NCI-H2171 (cell line): ENCODE results near the gene APRT.

Source experiments
- DNase-seq: peaks from one replicate; lab custom pipeline; 2025; lab: John Stamatoyannopoulos, UW

Gene APRT

DNA sequence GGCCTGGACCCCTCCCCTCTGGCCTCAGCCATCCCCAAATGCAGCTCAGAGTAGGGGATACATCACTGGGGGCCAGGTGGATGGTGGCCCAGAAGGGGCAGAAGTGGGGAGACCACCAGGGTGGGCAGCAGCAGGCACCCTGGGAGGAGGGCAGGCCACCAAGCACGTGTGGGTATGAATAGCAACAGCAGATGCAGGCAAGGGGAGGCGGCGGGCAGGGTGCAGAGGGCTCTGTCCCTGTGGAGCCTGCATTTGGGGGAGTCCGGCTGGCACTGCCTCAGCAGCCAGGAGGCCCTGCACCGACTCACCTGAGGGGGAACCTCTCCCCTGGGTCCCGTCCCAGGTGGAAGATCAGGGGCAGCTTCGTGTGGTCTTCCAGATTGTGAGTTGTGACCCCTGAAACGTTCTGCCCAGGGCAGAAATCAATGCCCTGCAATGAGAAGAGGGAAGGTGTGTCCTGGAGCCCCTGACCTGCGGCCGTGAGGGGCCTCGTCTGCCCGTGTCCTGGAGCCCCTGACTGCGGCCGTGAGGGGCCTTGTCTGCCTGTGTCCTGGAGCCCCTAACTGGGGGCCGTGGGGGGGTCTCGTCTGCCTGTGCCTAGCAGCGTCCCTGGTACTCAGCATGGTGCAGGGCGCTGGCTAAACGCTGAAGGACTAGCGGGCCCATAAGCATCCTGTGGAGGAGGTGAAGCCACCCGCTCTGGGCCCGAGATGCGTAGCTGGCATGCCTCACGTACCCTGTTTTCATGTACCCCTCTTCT is 10.7 kb upstream of the APRT start:
- no peak for DNase-seq

DNA sequence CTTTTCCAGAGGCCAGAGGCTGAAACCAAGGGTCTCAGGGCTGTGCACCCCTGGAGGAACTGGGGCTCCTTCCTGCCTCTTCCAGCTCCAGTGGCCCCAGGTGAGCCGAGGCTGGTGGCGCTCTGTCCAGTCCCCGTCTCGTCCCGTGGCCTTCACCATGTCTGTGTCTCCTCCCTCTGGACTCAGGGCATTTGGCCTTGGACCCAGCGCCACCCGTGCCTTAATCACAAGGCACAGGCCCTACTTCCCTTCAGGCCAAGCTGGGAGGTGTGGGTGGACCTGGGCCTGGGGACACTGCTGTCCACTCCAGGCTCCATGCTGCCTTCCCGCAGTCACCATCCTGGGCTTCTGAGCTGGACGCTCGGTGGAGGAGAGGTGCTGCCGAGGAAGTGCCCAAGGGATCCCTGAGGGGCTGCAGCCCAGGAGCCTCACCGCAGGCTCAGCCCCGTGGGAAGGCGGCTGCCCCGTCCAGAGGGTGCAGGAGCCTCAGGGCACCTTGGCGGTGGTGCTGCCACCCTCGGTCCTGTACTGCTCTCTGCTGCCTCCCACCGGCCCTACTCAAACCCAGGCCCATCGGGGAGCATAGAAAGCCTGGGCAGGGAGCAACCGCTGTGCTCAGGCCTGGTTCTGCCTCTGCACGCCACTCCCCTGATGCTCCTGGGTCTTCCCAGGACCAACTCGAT is 9.6 kb upstream of the APRT start:
- DNase-seq: no peak

DNA sequence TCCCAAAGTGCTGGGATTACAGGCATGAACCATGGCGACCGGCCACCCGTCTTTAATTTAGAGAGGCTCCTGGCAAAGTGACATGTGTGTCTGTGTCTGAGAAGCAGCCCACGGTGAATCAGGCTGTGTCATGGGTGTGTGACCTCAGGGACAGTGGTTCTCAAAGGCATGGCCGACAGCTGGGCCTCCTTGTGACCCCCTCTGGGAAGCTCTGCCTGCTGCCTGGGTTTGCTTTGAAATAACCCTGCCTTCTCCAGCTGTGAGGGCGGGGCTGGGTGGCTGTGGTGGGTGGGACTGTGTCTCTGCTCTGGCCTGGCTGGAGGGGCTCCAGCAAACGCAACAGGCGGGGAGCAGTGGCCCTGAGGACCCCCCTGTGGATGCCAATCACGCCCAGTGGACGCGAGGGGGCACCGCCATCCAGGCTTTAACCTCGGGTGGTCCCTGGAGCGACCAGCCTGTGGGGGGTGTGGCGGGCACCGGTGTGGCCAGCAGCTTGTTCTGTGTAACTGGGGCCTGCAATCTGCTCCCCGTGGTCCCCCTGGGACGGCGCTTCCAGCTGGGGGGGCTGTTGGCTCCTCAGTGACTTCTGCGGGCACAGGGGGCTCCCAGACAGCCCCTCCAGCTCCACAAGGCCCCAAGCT is 8.8 kb upstream of the APRT start:
- no peak for DNase-seq

DNA sequence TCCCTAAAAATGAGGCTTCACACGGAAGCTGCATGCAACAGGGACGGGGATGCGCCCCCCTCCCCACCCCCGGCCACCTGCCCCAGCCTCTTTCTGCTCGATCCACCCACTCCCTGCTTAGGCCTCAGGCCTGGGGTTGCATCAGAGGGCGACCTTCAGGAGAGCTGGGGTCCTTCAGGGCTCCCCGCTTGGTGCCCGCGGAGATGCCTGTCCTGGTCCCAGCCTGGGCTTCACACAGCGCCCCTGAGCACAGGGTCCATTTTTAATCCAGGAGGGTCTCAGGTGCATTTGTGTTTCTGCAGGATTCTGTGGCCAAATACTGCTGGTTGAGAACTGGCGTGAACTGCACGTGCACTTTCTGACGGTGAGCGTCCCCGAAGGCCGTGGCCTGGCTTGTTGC is 7.4 kb upstream of the APRT start:
- no peak for DNase-seq

DNA sequence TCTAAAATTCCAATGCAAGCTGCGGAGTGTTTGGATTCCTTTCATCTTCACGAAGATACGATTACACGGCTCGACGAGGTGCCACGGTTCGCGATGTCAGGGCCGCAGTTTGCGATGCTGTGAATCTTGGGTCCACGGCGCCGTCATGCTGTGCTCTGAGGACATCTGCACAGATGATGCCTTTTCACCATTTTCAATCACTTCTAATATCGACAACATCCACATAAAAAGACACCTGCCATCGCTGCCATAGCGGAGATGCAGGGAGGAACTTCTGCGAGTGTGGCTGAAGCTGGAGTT is 6.8 kb upstream of the APRT start:
- no peak for DNase-seq

DNA sequence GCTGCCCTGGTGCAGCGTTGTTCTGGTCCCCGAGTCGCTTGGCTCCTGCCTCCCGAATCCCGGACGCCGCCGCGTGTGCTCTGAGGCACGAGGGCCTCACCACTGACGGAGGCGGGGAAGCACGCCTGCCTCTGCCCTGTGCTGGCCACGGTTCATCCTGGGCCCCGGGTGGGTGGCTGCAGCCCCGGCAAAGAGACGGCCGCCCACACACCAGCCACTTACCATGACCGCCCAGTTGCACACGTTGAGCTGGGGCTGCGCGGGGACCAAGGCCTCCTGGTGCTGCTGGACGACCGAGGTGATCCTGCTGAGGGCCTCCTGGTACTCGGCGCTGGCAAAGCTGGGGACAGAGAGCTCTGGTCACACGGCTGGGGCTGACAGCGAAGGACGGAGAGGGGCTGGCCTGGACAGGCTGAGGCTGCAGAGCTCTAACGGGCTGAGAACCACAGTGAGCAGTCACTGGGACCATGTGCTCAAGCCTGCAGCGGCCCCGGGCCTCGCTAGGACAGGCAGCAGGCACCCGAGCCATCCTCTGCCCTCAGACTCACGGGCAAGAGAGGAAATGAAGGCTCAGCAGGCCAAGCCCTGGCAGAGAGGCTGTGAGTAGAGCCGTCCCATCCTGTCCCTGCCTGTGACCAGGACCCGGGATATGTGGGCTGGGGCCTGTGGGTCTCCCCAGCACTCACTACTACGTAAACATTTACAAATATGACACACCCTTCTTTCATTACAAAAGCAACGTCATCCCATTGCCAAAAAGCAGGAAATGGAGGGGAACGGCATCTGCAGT is 6.3 kb upstream of the APRT start:
- DNase-seq: no peak

DNA sequence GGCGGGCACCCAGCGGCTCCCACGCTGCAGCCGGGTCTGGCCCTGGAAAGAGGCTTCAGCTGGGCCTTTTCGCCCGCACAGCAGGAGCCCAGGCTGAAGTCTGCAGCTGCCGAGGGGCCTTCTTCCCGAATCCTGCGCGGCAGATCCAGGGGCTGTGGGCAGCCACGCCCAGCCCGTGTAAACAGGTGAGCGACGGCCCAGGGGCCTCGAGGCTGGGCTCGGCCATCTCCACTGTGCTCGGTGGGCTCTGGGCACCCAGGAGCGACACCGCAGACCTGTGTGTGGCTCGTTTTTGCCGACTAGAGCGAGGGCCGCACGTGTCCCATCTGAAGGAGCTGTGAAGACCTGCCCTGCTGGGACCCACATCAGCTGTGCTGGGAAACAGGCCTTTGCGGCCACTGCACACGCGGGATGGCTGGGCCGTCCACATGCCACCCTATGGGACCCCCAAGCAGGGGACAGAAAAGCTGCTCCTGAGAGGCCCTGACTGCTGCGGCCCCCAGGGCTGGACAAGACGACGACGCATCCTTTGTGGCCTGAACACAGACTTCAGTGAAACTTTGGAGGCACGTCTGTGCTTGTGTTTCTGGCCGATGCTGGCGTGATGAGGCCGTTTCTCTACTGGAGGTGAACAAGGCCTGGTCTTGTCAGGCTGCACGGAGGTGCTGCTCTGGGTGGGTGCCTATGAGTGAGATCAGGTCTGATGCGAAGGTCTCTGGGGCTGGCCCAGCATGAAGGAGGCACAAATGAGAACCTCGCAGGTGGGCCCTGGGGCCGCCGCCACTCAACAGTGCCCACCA is 5.2 kb upstream of the APRT start:
- DNase-seq: no peak

DNA sequence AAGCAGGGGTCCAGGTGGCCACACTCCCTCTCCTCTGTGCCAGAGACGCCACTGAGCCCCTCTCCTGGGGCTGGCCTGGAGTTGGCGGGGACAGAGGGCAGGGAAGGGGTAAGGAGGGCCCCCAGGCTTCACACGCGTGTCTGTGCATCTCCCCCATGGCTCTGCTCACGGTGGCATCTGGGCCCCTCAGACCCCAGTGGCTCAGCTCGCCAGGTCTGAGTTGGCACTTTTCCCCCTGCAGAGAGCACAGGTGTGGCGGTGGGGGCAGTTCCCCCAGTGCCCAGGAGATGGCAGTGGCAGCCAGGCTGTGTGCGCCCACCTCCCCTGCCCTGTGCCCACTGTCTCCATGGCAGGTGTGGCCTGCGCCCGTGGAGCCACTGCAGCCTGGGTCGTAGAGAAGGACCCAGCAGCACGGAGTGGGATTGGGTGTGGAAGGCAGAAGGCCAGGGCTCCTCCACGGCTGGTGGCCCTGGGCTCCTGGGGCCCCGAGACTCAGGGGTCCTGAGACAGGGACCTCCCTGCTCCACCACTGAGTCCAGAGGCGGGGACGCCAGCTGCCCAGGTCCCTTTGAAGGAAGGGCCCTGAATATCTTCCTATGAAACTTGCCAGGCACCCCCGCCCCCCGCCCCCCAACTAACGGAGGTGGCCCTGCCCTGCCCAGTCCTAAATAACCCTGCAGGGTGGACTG is 4.3 kb upstream of the APRT start:
- DNase-seq: peak; percentile 56

DNA sequence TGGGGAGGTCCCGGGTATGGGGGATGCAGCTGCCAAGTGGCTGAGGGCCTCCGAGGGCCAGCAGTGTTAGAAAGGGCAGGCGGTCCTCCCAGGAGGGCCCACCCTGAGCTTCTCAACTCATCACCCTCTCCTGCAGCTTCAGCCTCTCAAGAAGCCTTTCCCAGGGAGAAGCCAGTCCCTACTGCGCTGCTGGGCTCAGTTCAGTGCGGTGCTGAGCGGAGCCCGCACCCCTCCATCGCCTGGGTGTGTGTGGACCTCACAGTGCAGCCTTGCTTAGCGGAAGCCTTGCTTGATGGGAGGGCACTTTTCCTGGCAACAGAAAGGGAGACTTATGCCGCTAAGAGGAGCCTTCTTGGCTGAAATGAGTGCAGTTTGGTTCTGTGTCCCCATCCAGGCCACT is 3.5 kb upstream of the APRT start:
- no peak for DNase-seq

DNA sequence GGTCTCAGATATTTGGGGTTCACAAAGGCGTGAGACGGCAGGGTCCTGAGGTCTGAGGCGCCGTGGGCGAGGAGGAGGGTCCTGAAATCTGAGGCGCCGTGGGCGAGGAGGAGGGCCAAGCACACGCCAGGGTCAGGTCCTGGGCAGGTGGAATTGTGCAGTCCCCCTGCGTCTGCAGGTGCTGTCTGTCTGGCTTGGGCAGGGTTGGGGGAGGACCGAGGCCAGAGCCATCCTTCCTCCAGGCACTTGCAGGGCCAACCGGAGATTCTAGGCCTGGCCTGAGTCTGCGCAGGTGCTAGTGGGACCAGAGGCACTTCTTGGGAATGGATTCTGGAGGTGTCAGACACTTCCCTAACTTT is 2.4 kb upstream of the APRT start:
- DNase-seq: no peak

DNA sequence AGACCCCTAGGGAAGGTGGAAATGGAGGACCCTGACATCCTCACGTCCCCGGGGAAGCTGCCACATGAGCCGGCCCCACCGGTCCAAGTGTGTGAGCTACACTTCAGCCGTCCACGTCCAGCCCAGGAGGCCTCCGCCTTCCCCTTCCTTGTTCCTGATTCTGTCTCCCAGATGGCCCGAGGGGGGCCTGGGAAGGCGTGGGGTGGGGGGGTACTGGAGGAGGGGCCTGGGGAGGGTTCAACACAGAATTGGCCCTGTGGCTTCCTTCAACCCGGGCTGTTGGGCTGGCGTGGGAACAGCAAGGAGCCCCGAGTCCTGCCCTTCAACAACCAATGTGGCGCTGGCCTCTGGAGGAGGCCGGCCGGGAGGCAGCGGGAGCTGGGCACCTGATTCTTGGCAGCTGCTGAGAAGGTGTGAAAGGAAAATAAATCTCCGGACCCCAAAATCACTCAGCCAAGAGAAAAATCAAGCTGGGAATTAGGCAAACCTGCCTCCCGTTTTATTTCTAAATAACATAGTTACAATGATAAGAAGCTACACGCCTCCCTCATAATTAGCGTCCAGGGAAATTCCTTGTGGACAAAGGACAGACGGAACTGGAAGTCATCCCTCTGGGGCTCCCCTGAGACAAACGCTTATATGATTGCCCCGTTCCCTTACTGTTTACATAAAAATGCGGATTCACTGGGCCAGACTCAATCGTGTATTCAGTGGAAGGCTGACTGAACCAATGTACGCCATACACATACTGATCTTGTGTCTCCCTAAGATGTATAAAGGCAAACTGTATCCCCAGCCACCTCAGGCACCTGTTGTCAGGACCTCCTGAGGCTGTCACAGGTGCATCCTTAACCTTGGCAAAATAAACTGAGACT is 1.8 kb upstream of the APRT start:
- no peak for DNase-seq

DNA sequence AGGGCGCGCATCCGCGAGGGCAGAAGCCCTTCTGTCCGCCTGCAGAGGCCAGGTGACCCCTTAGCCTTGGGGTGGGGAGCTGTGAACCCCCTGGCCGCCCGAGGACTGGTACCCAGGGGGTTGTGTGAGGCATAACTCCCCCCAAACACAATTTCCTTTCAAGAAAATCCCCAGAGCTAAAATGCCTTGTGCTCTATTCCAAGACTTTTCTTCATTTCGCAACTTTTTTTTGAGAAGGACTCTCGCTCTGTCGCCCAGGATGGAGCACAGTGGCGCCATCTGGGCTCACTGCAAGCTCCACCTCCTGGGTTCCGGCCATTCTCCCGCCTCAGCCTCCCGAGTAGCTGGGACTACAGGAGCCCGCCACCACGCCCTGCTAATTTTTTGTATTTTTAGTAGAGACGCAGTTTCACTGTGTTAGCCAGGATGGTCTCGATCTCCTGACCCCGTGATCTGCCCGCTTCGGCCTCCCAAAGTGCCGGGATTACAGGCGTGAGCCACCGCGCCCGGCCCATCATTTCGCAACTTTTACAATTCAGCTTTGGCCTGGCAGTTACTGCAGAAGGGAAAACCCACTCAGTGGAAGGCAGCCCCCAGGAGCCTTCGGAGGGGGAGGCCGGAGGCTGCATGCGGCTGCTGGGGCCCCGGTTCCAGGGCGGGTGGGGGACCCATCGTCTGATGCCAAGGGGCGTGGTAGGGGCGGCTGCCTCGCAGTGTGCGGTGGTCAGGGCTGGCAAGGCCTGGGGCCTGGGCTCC is 963 bp upstream of the APRT start:
- DNase-seq: no peak

DNA sequence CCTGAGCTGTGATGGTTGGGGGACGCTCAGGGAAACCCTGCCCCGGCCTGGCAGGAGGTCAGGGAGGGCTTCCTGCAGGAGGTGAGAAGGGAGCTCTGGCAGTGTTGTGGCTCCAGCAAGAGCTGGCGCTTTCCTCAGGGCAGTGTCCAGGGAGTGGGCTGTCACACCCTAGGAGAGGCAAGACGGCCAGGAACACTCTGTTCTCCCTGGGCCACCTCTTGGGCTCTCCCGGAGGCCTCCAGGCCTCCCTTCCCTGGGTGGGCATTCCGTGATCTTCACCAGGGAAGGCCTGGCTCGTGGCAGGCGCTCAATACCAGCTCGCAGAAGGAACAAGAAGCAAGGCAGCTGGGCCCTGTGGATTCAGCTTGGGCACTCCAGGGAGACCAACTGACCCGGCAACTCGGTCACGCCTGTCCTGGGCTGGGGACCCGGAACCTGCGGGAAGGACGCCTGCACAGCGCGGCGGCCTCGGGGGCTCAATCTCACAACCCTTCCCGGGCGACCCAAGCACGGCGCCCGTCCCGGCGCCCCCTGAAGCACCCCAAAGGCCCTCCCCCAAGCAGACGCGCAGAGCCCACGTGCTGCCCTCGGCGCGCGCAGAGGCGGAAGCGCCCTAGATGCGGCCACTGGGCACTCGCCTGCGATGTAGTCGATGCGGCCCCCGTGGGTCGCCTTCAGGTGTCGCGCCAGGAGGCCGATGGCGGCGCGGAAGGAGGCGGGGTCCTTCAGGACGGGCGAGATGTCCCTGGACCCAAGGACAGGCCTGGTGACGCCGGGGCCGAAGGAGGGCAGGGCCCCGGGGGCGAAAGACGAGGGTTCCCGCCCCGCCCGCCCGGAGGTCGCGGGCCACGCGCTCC is 588 bp downstream of the APRT start:
- peak; percentile 68 for DNase-seq

DNA sequence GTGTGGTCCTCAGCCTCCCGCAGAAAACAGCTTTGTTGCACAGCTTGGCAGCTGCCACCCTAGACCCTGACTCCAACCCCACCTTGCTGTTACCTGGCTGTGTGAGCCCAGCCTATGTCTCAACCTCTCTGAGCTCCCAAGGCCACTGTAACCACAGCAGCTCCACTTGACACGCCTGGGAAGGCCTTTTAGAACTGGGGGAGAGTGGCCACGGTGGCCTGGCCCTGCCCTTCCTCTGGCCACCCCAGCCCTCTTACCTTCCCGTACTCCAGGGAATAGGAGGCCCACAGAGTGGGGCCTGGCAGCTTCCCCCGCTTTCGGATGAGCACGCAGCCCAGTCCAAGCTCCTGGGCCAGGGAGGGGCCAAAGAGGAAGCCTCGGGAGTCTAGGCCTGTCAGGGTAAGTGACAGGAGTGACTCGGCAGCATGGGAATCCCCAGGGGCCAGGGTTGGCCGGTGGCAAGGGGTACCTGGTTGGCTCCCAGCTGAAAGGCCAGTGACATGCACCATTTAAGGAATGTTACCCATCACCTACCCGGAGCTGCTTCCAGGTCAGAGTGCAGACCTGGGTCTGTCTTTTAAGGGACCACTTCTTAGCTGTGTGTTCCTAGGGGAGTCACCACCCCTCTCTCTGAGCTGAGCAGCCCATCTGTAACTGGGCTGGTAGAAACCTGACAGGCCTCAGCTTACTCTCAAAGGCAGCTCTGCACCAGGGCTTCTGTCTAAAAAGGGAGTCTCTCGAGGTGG is 1.4 kb downstream of the APRT start:
- no peak for DNase-seq

DNA sequence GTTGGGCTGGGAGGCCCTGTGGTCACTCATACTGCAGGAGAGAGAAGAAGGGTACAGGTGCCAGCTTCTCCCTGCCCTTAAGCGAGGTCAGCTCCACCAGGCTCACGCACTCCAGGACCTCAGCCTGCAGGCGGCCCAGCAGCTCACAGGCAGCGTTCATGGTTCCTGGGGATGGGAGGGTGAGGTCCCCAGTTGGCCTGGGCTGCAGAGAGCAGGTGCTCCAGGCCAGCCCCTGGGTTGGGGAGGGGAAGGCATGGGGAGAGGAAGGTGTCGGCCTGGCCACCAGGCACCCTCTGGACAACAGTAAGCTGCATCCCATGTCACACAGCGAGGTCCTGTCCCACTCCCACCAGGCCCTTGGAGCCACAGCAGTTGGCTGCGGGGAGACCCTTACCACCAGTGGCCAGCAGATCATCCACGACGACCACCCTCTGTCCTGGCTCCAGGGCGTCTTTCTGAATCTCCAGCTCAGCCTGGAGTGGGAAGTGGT is 2.0 kb downstream of the APRT start:
- no peak for DNase-seq

DNA sequence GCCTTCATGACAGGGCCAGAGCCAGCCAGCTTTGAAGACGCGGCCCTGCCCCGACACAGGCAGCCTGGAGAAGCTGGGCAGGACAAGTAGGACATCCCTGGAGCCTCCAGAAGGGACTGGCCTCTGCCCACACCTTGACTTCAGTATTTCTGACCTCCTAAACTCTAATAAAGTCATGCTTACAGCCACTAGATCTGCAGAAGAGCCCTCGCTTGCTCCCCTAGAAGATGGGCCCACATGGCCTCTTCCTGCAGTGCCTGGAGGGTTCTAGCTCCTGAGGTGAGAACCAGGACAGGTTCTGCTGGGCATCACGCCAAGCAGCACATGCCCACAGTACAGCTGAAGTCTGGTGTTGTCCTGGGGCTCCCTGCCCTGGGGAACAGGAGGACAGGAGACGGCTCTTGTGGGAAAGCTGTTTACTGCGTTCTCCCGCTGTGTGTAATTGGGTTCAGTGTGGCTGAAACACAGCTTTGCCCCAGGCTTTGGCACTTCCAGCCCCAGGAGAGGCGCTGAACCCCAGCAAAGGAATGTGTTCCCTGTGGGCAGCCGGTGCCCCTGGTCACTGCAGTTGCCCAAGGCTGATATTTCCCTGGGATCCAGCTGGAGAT is 2.6 kb downstream of the APRT start:
- DNase-seq: no peak
